H54 (cell line): ENCODE measurements around the gene SKAP1.

Source experiments
- DNase-seq: peaks from one replicate; pipeline ENCODE4 v3.0.0; 2011; ENCODE audit warnings: low spot score, mixed read lengths; ENCODE audit not compliant: insufficient read length
- FAIRE-seq: peaks from 3 replicates; lab custom pipeline; 2011; peaks lifted over from hg19 to GRCh38; lab: Jason Lieb, UNC
- POLR2A ChIP-seq: IDR thresholded peaks from 2 replicates; pipeline ENCODE4 v1.6.1; 2011; ENCODE audit warnings: low read depth, mild to moderate bottlenecking, low read length

Gene SKAP1

GRCh38 chr17:48152289-48152688 is 277.7 kb downstream of the SKAP1 start:
- DNase-seq (no peak), FAIRE-seq (no peak)
- no peak for TF ChIP-seq POLR2A

- FAIRE-seq (no peak), DNase-seq (no peak)
- no peak for TF ChIP-seq POLR2A
Observed at GRCh38 chr17:48151220-48151619, 278.8 kb downstream of the SKAP1 start.

DNA sequence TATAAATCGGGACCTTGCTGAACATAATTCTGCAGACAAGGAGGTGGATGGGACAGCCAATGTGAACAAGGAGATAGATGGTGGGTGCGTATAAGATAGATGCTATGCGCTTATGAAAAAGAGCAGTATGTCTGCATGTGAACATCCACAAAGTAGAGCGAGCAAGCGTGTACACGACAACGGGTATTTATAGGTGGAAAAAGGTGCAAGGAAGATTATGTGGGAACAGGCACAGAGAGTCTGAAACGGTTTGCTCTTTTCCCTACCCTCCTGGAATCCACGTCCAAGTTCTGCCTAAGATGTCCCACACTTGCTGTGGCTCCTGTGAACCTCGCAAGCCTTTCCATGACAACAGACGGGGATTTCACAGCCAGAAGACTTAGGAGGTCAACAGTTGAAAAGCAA is 279.4 kb downstream of the SKAP1 start:
- no peak for DNase-seq
- no peak for FAIRE-seq
- no peak for TF ChIP-seq POLR2A

DNA sequence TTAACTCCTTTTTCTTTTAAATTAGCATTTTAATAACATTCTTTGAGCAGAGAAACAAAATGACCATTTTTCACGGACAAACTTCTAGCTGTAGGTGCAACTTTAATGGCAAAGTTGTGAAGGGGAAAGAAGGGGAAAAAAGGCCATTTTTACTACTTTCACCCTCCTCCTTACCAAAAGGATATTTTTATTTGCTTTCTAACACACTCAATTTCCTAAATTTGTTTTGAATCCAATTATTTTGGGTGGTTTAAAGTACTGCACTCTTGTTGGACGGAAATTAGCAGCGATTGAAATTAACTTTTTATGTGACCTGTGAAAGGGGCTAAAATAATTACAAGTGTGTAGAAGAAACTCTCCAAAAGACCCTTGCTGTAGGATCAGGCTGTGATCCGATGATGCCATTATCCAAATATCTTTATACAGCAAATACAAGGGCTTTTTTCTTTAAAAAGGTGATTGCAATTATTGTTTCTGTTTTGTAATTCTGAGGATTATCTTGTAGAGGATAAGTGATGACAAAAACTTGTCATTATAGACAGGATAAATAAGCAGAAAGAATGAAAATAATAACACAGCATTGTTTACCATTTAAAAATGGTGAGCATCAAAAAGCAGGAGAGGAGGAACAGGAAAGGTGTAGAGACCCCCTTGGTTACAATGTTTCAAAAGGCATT is 280.1 kb downstream of the SKAP1 start:
- FAIRE-seq (no peak), DNase-seq (no peak)
- no peak for TF ChIP-seq POLR2A

DNA sequence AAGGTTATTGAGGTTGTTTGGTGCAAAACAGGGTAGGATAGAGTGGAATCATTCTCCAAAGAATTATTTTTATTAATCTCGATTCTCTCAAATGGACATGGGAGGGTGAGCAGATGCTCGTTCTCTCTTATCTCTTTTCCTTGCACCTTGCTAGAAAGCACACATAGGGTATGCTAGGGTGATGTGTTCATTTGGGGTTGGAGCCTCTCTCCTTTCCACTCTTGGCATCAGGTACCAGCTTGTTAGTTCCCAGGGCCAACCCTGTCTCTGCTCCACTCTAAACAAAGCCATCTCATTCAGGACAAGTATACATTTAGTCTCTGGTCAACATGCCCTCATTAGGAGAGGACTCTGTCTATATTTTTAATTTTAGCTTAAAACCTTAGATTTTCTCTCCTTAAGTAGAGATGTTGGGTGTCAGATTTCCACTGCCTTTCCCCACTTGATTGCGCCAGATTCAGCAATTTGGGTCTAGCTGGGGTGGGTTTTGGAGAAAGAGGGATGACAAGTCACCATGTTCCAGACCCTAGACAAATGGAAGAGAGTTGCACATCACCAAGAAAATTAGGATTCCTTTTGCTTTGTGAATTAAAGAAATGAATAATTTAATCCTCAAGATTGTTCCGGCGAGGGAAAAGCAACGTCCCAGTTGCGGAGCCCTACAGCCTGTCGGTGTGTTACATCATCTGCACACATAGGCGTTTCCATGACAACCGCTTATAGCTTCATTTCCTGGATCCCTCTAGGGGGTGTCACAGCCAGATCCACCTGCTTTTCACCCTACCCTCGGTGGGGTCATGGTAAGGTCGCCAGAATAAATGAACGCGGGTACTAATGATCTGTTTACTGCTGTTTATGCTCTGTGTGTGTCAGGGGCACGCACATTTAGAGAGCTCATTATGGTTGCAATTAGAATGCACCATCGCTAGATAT is 280.9 kb downstream of the SKAP1 start:
- DNase-seq (no peak), FAIRE-seq (no peak)
- no peak for TF ChIP-seq POLR2A

DNA sequence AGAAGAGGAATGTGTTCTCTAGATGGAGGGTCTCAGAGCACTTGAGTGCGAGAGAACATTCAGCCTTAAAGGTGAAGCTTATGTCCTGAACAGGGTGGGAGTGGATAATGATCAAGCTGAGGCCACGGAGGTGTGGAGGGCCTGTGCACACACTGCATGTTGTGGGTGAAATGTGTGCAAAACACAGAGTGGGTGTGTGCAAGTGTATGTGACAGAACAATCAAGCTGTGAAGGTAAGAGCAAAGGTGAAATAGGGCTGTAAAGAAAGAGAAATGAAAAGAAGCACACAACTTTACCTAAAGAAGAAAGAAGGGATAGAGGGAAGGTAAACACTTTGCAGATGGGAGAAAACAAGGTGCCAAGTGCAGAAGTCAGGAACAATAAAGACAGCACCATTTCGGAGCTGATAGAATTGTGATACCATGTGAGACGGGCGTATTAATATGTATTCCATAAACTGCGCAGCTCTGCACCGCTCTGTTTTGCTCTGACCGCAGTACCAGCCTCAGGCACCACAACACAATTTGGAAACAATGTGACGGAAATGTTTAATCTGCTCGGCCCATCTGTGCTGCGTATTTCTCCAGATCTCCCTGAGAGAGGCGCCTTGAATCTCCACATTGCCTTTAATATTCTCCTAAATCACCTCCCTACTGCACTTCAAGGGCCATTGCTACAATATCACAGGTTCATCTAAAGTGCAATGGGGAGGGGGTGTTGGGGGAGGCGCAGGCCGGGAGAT is 281.8 kb downstream of the SKAP1 start:
- DNase-seq: no peak
- TF ChIP-seq POLR2A: no peak
- FAIRE-seq: no peak

DNA sequence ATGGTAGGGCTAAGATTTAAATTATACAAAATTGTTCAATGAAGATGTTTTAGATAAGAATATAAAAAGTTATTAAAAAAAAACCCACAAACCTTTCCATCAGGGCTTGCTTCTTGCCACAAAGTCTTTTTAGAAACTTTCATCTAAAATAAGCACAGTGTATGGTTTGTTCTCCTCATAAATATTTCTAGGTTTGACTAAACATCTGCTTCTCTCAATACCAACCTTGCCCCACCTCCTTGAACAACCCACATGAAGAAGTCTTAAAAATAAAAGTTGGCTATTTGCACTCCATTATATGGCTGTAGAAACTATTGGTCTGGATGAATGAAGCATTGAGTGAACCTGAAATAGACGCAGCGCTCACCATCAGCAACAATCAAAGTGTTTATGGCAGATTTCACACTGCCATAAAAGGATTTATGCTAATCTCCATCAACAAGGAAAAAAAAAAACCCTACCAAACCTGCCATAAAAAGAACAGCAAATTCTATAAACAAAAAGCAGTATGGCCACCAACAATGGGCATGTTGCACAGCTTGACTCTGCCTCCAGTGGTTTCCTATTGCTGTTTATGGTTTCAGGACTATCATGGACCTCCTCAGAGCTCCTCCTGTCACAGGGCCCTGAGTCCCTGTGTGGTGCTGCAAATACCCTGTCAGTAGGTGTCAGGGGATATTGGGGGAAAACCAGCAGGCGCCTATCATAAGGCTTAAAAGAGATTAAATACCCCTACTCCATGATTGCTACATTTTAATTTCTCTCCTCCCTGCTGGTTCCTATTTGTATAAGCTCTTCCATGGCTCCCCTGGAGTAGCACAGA is 284.8 kb downstream of the SKAP1 start:
- TF ChIP-seq POLR2A: no peak
- DNase-seq (no peak), FAIRE-seq (no peak)

DNA sequence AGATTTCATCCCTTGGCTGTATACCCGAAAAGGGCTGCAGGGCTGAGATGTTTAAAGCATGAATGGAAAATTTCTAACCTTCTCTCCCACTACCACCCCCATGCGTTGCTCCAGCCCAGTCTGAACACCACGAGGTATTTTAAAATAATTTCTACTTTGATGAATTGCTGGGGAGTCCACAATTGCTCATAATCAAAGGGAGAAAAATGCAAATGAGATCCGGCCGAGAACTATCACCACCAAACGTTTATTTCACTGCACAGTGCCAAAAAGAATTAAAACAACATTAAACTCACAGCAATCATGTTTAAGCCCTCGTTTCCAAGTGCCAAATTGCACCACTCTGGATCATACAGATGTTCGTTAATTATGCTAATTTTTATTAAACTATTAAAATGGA is 285.8 kb downstream of the SKAP1 start:
- TF ChIP-seq POLR2A: no peak

GRCh38 chr17:48143629-48144028 is 286.4 kb downstream of the SKAP1 start:
- no peak for FAIRE-seq
- DNase-seq: no peak
- no peak for TF ChIP-seq POLR2A

More for the DNA sequence above, 285.8 kb downstream of the SKAP1 start:
- DNase-seq: no peak
- FAIRE-seq: no peak

DNA sequence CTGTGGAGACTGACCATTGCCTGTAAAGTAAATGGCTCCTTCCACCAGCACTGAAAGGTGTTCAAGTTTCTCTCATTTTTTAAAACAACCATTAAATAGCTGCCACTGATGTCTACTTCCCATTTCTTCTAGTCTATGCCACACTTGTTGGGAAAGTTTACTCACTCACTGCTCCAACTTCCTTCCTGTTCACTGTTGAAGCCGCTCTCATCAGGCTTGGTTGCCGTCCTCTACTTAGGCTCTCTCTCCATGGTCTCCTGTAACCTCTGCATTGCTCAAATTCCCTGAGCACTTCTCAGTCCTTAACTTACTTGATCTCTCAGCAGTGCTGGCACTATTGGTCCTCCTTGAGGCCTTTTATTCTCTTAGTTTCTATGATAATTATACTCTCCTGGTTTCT is 290.1 kb downstream of the SKAP1 start:
- DNase-seq (no peak), FAIRE-seq (no peak)
- no peak for TF ChIP-seq POLR2A

GRCh38 chr17:48137656-48138055 is 292.4 kb downstream of the SKAP1 start:
- no peak for TF ChIP-seq POLR2A
- DNase-seq (no peak), FAIRE-seq (no peak)

DNA sequence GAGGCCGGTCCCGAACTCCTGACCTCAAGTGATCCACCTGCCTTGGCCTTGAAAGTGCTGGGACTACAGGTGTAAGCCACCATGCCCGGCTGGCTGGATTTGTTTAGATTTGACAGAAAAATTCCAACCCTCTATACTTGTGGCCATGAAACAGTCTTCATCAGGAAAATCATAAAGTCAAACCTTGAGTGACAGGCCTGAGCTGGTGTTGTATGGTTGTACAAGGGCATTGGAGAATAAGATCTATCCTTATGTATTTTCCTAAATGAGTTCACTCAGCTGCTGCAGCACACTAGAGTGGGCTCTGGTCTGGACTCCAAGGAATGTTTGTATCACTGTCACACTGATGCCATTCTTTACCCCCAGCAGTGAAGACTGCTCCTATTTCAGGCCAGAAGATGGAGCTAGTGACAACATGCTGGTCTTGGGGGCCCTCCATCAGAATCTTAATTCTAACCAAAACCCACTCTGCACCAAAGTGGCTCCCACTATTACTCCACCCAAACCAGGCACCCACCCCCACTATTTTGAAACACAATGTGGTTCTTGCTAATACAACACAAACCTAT is 295.0 kb downstream of the SKAP1 start:
- peak; percentile 23 for FAIRE-seq
- DNase-seq: no peak
- TF ChIP-seq POLR2A: no peak

DNA sequence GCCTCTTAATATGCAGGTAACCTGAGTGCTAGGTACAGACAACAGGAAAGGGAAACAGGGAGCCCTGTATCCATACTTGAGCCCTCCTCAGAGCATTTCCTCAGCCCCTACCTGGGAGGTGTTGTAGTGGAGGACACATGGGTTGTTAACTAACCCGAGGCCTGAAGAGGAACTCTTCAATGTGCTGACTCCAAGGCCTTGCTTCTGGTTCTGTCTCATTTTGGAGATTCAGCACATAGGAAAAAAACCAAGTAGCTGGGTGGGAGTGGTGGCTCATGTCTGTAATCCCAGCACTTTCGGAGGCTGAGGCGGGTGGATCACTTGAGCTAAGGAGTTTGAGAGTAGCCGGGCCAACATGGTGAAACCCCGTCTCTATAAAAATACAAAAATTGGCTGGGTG is 297.6 kb downstream of the SKAP1 start:
- DNase-seq (no peak), FAIRE-seq (no peak)
- TF ChIP-seq POLR2A: no peak
